CD4-positive, alpha-beta memory T cell (primary cell): ENCODE results near the gene DNAJB11. TPM values are rescaled to one million over a fixed set of nuclear protein-coding genes. Genes with fewer than 3 reads are reported as not detected.
"Not testable (repeated sequence)": the region's sequence is repeated elsewhere in the genome, so short reads cannot be mapped to it uniquely, and the experiment has no call there.

Experiments used
- CTCF ChIA-PET: fragments of 350-600 bp; sonication (Branson Sonifier 250); formaldehyde crosslinking; loops from one replicate; lab custom pipeline; 2021; ENCODE audit warnings: inconsistent platforms; ENCODE audit not compliant: partially characterized antibody; lab: Charles Lee
- POLR2A ChIA-PET: fragments of 350-600 bp; sonication (Branson Sonifier 250); formaldehyde crosslinking; loops from one replicate; lab custom pipeline; 2021; ENCODE audit not compliant: partially characterized antibody; lab: Charles Lee
- DNase-seq, 5 donors: peaks; one replicate each; pipeline versions ENCODE4 v3.0.0 to v3.0.0-alpha.2; 2020 to 2022; ENCODE audit warnings: mixed read lengths in 1 of 5
- H3K27ac ChIP-seq: one replicate; pipeline ENCODE4 v1.7.0; 2013; ENCODE audit warnings: low read depth, low read length
- H3K27me3 ChIP-seq: 2 replicates; pipeline ENCODE4 v1.7.0; 2013; ENCODE audit warnings: mild to moderate bottlenecking, low read length, moderate library complexity; ENCODE audit not compliant: insufficient read depth
- H3K36me3 ChIP-seq: 2 replicates; pipeline ENCODE4 v1.7.0; 2013; ENCODE audit warnings: mild to moderate bottlenecking, low read length, moderate library complexity; ENCODE audit not compliant: insufficient read depth
- H3K4me1 ChIP-seq: 2 replicates; pipeline ENCODE4 v1.7.0; 2013; ENCODE audit warnings: mild to moderate bottlenecking, low read length, moderate library complexity; ENCODE audit not compliant: insufficient read depth
- H3K4me3 ChIP-seq, 2 donors: one replicate each; pipeline ENCODE4 v1.7.0; 2013; ENCODE audit warnings: low read length in 2 of 2, mild to moderate bottlenecking in 1 of 2
- H3K9me3 ChIP-seq, 2 donors: one replicate each; pipeline ENCODE4 v1.7.0; 2013; ENCODE audit warnings: low read length in 2 of 2, control low read depth in 1 of 2; ENCODE audit not compliant: control insufficient read depth in 1 of 2
- H3K27ac Mint-ChIP-seq, 7 donors: one replicate each; pipeline ENCODE4 v1.8.0; 2020 to 2021; ENCODE audit warnings: mixed read lengths in 7 of 7, mild to moderate bottlenecking in 6 of 7, inconsistent platforms in 3 of 7, moderate library complexity in 3 of 7
- H3K27me3 Mint-ChIP-seq, 2 donors: one replicate each; pipeline ENCODE4 v1.8.0; 2020 to 2021; ENCODE audit warnings: mixed read lengths in 2 of 2
- H3K36me3 Mint-ChIP-seq, 2 donors: one replicate each; pipeline ENCODE4 v1.8.0; 2020 to 2021; ENCODE audit warnings: mixed read lengths in 2 of 2, inconsistent platforms in 1 of 2, mild to moderate bottlenecking in 1 of 2
- H3K4me1 Mint-ChIP-seq, 4 donors: one replicate each; pipeline ENCODE4 v1.8.0; 2020 to 2021; ENCODE audit warnings: mixed read lengths in 4 of 4, mild to moderate bottlenecking in 1 of 4
- H3K4me3 Mint-ChIP-seq, 8 donors: one replicate each; pipeline ENCODE4 v1.8.0; 2020 to 2021; ENCODE audit warnings: mixed read lengths in 8 of 8, mild to moderate bottlenecking in 7 of 8, moderate library complexity in 6 of 8, inconsistent platforms in 3 of 8
- H3K9me3 Mint-ChIP-seq, 8 donors: one replicate each; pipeline ENCODE4 v1.8.0; 2020 to 2021; ENCODE audit warnings: mixed read lengths in 8 of 8, mild to moderate bottlenecking in 5 of 8, inconsistent platforms in 3 of 8, moderate library complexity in 1 of 8
- intact Hi-C: fragments of 100-400 bp; cut with micrococcal nuclease; formaldehyde crosslinking; loops from one replicate; pipeline ENCODE4 v1.15.1; 2023
- polyA plus RNA-seq, 2 donors: library from polyadenylated mRNA; unstranded; fragments of 300-500 nt; fragmentation: Illumina TruSeq; gene quantifications; one replicate each; pipeline ENCODE4 v1.2.3, GENCODE V29; 2021
- total RNA-seq, 2 experiments: library from RNA; stranded (reverse); gene quantifications; one replicate each; pipeline ENCODE4 v1.2.3, GENCODE V29; 2021

The DNAJB11 gene
- total and polyA plus RNA-seq, 4 experiments from 2014 or later: 34.0 to 40.0 (median 38.1) TPM

GRCh38 chr3:186627852-186628414, 57.4 kb downstream of the DNAJB11 start:
- Mint-ChIP-seq H3K27me3 (peaks cover 10 to 12% of the 10 kb centered on the region in 2 donors), H3K27ac (no peak overlapping the region), H3K4me1 (peaks cover 0 to 1% (median 0%) of the 10 kb centered on the region in 4 donors), H3K9me3 (peaks cover 0 to 2% (median 0%) of the 10 kb centered on the region in 8 donors), H3K36me3 (no peaks in the 10 kb centered on the region), H3K4me3 (no peak overlapping the region)
- H3K27me3 ChIP-seq: no peaks in the 10 kb centered on the region
- no peaks in the 10 kb centered on the region for H3K4me1 ChIP-seq
- H3K9me3 ChIP-seq: no peaks in the 10 kb centered on the region
- intact Hi-C loops: no loop called here
- no peak overlapping the region for H3K4me3 ChIP-seq
- H3K36me3 ChIP-seq: no peaks in the 10 kb centered on the region
- POLR2A ChIA-PET: no interaction called here
- CTCF ChIA-PET: no interaction called here
- no peak overlapping the region for H3K27ac ChIP-seq
- DNase-seq: no peak

- Mint-ChIP-seq H3K9me3 (peaks cover 0 to 2% (median 0%) of the 10 kb centered on the region in 8 donors), H3K4me3 (no peak overlapping the region), H3K27ac (no peak overlapping the region), H3K4me1 (peaks cover 0 to 1% (median 0%) of the 10 kb centered on the region in 4 donors), H3K36me3 (no peaks in the 10 kb centered on the region), H3K27me3 (peaks cover 8% of the 10 kb centered on the region in 2 donors)
- Histone ChIP-seq H3K27ac (no peak overlapping the region), H3K4me3 (no peak overlapping the region), H3K9me3 (no peaks in the 10 kb centered on the region), H3K36me3 (no peaks in the 10 kb centered on the region), H3K27me3 (no peaks in the 10 kb centered on the region), H3K4me1 (no peaks in the 10 kb centered on the region)
- DNase-seq: no peak
- ChIA-PET CTCF (no interaction called here), POLR2A (no interaction called here)
- intact Hi-C loops: no loop called here
These were observed 58.2 kb downstream of the DNAJB11 start for GRCh38 chr3:186628756-186629155.

- ChIA-PET CTCF (interaction anchor here (4.7 kb wide), 1 partner anchor 17 kb away, joined by 48 read pairs; the partner anchor contains the start of gene AHSG), POLR2A (no interaction called here)
- Mint-ChIP-seq H3K36me3 (no peaks in the 10 kb centered on the region), H3K4me3 (no peak overlapping the region), H3K27me3 (peaks cover 8 to 10% of the 10 kb centered on the region in 2 donors), H3K4me1 (peaks cover 0 to 1% (median 0%) of the 10 kb centered on the region in 4 donors), H3K27ac (peak overlapping the region in 1 of 7 donors; percentile 44), H3K9me3 (peaks cover 0 to 2% (median 0%) of the 10 kb centered on the region in 8 donors)
- no peaks in the 10 kb centered on the region for H3K9me3 ChIP-seq
- H3K4me3 ChIP-seq: no peak overlapping the region
- DNase-seq: no peak
- intact Hi-C loops: no loop called here
- no peak overlapping the region for H3K27ac ChIP-seq
- no peaks in the 10 kb centered on the region for H3K27me3 ChIP-seq
- H3K4me1 ChIP-seq: no peaks in the 10 kb centered on the region
- no peaks in the 10 kb centered on the region for H3K36me3 ChIP-seq
These were observed 60.6 kb downstream of the DNAJB11 start for GRCh38 chr3:186630950-186631641.

- no peaks in the 10 kb centered on the region for H3K9me3 Mint-ChIP-seq
- peaks cover 6 to 13% of the 10 kb centered on the region in 2 donors for H3K27me3 Mint-ChIP-seq
- CTCF ChIA-PET: interaction anchor here (4.7 kb wide), 1 partner anchor 19 kb away, joined by 48 read pairs; the partner anchor contains the start of gene AHSG
- H3K27me3 ChIP-seq: no peaks in the 10 kb centered on the region
- no peaks in the 10 kb centered on the region for H3K9me3 ChIP-seq
- DNase-seq: no peak
- peaks cover 0 to 1% (median 0%) of the 10 kb centered on the region in 4 donors for H3K4me1 Mint-ChIP-seq
- H3K4me1 ChIP-seq: no peaks in the 10 kb centered on the region
- H3K4me3 ChIP-seq: no peak overlapping the region
- intact Hi-C loops: no loop called here
- H3K36me3 ChIP-seq: no peaks in the 10 kb centered on the region
- no peak overlapping the region for H3K4me3 Mint-ChIP-seq
- H3K36me3 Mint-ChIP-seq: no peaks in the 10 kb centered on the region
- no peak overlapping the region for H3K27ac Mint-ChIP-seq
- no peak overlapping the region for H3K27ac ChIP-seq
- POLR2A ChIA-PET: no interaction called here
These were observed 63.0 kb downstream of the DNAJB11 start for GRCh38 chr3:186633481-186633880.

- H3K9me3 Mint-ChIP-seq, H3K4me3 ChIP-seq, H3K36me3 ChIP-seq, H3K27ac Mint-ChIP-seq, H3K4me1 Mint-ChIP-seq, H3K9me3 ChIP-seq, H3K27ac ChIP-seq, POLR2A ChIA-PET, H3K36me3 Mint-ChIP-seq, H3K4me3 Mint-ChIP-seq, DNase-seq, H3K27me3 ChIP-seq, intact Hi-C loops, H3K4me1 ChIP-seq: not testable (repeated sequence)
- CTCF ChIA-PET: interaction anchor here (0.7 to 1.7 kb wide), 2 partner anchors 17 to 20 kb away, joined by 3 to 5 read pairs; no protein-coding TSS in a partner anchor
- peaks cover 6 to 13% of the 10 kb centered on the region in 2 donors for H3K27me3 Mint-ChIP-seq
These were observed 63.7 kb downstream of the DNAJB11 start for GRCh38 chr3:186634207-186634606.

Other genes starting within 250 kb of the DNAJB11 start
- gene DGKG, start 208.5 kb upstream of the DNAJB11 start, total RNA-seq: under 1 TPM in 1 of 2 experiments, not detected in 1; 0.75 TPM
- gene DGKG, start 208.5 kb upstream of the DNAJB11 start, polyA plus RNA-seq: not detected
- gene CRYGS, start 26.3 kb upstream of the DNAJB11 start, total RNA-seq: 10 to 100 TPM; 12.1 to 12.6 TPM
- 1 to 10 TPM in 1 of 2 donors, not detected in 1; 1.2 TPM for gene CRYGS, start 26.3 kb upstream of the DNAJB11 start, polyA plus RNA-seq
- gene TBCCD1, start 3.4 kb upstream of the DNAJB11 start, total RNA-seq: 10 to 100 TPM; 20.4 to 21.0 TPM
- gene TBCCD1, start 3.4 kb upstream of the DNAJB11 start, polyA plus RNA-seq: 10 to 100 TPM; 20.1 to 28.6 TPM
- not detected for gene AHSG, start 42.3 kb downstream of the DNAJB11 start, total RNA-seq
- gene AHSG, start 42.3 kb downstream of the DNAJB11 start, polyA plus RNA-seq: not detected
- gene FETUB, start 69.7 kb downstream of the DNAJB11 start, total RNA-seq: not detected
- not detected for gene FETUB, start 69.7 kb downstream of the DNAJB11 start, polyA plus RNA-seq
- gene HRG, start 95.3 kb downstream of the DNAJB11 start, total RNA-seq: not detected
- gene HRG, start 95.3 kb downstream of the DNAJB11 start, polyA plus RNA-seq: not detected
- not detected for gene KNG1, start 146.6 kb downstream of the DNAJB11 start, total RNA-seq
- gene KNG1, start 146.6 kb downstream of the DNAJB11 start, polyA plus RNA-seq: not detected
- 100 to 1,000 TPM; 589 to 632 TPM for gene EIF4A2, start 212.9 kb downstream of the DNAJB11 start, total RNA-seq
- 100 to 1,000 TPM; 242 to 270 TPM for gene EIF4A2, start 212.9 kb downstream of the DNAJB11 start, polyA plus RNA-seq
- 10 to 100 TPM; 21.5 to 24.6 TPM for gene RFC4, start 235.8 kb downstream of the DNAJB11 start, total RNA-seq
- gene RFC4, start 235.8 kb downstream of the DNAJB11 start, polyA plus RNA-seq: 10 to 100 TPM; 18.4 to 19.0 TPM